Tibial artery (tissue), 4 donors: ENCODE measurements around the gene KLRF2.

Source experiments
- DNase-seq, 2 donors: peaks; one replicate each; pipeline ENCODE4 v3.0.0-alpha.2; 2019
- H3K27ac ChIP-seq, 2 donors: fragments of 200-600 bp; sonication (generic) in 1 of 2; 1 replicate in 1 of 2; 2 replicates in 1 of 2; pipeline ENCODE4 v1.5.1; 2018 to 2019; ENCODE audit warnings: mild to moderate bottlenecking in 1 of 2
- H3K27me3 ChIP-seq, 2 donors: fragments of 200-600 bp; sonication (generic) in 1 of 2; one replicate each; pipeline versions ENCODE4 v1.5.1 to v1.6.0; 2016 to 2019
- H3K36me3 ChIP-seq, 3 donors: fragments of 200-600 bp; sonication (generic) in 2 of 3; one replicate each; pipeline ENCODE4 v1.5.1; 2016 to 2019; ENCODE audit warnings: mild to moderate bottlenecking in 2 of 3
- H3K4me1 ChIP-seq, 4 donors: fragments of 200-600 bp; sonication (generic) in 2 of 4; 1 replicate in 3 of 4; 2 replicates in 1 of 4; pipeline ENCODE4 v1.5.1; 2016 to 2019
- H3K4me3 ChIP-seq, 2 donors: fragments of 200-600 bp; sonication (generic) in 1 of 2; 1 replicate in 1 of 2; 2 replicates in 1 of 2; pipeline ENCODE4 v1.5.1; 2018 to 2019; ENCODE audit warnings: mild to moderate bottlenecking in 2 of 2
- H3K9me3 ChIP-seq, 3 donors: fragments of 200-600 bp; sonication (generic) in 1 of 3; one replicate each; pipeline ENCODE4 v1.5.1; 2016 to 2019
- CTCF ChIP-seq, 2 experiments: fragments of 200-600 bp in 1 of 2; fragments of 450-650 bp in 1 of 2; IDR thresholded peaks; one replicate each; pipeline ENCODE4 v1.5.1; 2017 to 2019; ENCODE audit warnings: antibody characterized with exemption in 2 of 2, mild to moderate bottlenecking in 1 of 2, moderate library complexity in 1 of 2
- intact Hi-C: fragments of 100-400 bp; cut with DNase I; formaldehyde crosslinking; loops from one replicate; pipeline ENCODE4 v1.15.0; 2023; ENCODE audit warnings: low total_unique reads

KLRF2 gene

GRCh38 chr12:9944391-9944790, 63.1 kb downstream of the KLRF2 start:
- no peaks in the 10 kb centered on the region for H3K9me3 ChIP-seq
- H3K36me3 ChIP-seq = no peaks in the 10 kb centered on the region
- no peak for TF ChIP-seq CTCF (IDR thresholded peaks at IDR 0.05)
- no peaks in the 10 kb centered on the region for H3K27me3 ChIP-seq
- no peaks in the 10 kb centered on the region for H3K4me1 ChIP-seq
- intact Hi-C loops = no loop called here
- no peak overlapping the region for H3K4me3 ChIP-seq
- DNase-seq = no peak
- no peak overlapping the region for H3K27ac ChIP-seq
